ENCODE data around the gene AP1G1.
"Not testable (repeated sequence)": the region's sequence is repeated elsewhere in the genome, so short reads cannot be mapped to it uniquely, and the experiment has no call there.

Gene AP1G1

DNA sequence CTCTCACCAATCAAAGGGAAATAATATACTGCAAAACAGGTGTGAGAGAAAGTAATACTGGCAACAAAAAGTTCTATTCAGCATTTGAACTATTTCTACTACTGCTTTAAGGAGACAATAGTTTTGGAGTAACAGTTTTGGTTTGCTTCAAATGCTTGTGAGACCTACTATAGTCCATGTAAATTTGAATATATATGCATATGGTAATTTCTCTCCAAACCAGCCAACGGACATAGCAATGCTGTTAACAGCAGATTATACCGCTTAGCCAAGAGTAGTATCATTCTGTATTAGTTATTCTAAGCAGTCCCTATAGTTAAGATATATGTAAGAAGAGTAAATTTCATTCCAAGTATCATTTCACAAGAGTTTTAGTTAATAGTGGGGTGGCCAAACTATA is 102.6 kb downstream of the AP1G1 start:
- DNase-seq (ENCODE audit: low read depth, low spot score): no peak

DNA sequence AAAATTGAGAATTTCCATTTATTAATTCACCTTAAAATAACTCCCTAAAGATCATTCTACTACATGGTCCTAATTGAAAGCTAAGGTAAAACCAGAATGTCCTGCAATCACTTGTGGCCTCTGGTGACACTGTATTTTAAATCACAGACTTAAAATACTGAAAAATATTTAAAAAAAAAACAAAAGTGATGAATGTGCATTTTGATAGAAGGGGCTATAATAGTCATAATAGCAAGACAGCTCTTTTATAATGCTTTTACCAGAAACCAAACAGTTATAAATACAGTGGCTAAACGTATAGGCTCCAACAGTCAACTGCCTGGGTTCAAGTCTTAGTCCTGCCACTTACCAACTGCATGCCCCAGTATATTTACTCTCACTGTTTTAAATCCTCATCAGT is 105.3 kb downstream of the AP1G1 start:
- no peak for DNase-seq (ENCODE audit: low read depth, low spot score)

DNA sequence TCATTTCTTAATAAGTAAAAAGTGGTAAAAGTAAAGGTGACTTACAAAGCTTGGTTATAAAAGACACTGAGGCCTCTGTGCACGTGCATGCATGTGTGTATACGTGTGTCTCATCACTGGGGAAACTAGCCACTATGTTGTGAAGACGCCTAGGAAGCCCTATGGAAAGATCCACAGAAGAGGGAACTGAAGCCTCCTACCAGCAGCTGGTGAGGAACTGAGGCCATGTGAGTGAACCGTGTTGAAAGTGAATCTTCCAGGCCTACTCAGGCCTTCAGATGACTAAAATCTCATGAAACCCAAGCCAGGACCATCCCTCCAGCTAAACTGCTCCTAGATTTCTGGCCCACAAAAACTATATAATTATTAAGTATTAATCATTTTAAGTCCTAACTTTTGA is 107.8 kb downstream of the AP1G1 start:
- DNase-seq (ENCODE audit: low read depth, low spot score): no peak

DNA sequence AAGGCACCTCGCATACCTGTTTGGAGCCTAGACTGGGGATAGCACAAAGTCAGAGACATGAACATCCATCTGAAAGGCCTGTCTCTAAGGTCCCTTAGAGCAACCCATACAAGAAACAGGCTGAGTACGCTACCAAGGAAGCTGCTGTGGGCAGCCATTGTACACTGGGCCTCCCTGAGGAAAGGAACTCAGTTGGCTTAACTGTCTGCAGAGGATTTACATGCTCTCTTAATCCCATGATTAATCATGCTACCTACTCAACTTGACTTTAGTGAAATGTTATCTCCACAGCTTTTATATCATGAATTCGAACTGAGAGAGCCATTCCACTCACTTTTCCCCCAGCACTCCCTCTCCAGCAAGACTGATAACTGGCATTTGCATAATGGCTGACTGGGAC is 110.1 kb downstream of the AP1G1 start:
- no peak for DNase-seq (ENCODE audit: low read depth, low spot score)

GRCh38 chr16:71693164-71693563 is 115.5 kb downstream of the AP1G1 start:
- no peak for DNase-seq (ENCODE audit: low read depth, low spot score)

- DNase-seq (ENCODE audit: low read depth, low spot score): no peak
These were observed 118.7 kb downstream of the AP1G1 start for GRCh38 chr16:71689901-71690300.

GRCh38 chr16:71687861-71688260 is 120.8 kb downstream of the AP1G1 start:
- DNase-seq (ENCODE audit: low read depth, low spot score): no peak

GRCh38 chr16:71684280-71684679 is 124.4 kb downstream of the AP1G1 start:
- DNase-seq (ENCODE audit: low read depth, low spot score): not testable (repeated sequence)

DNA sequence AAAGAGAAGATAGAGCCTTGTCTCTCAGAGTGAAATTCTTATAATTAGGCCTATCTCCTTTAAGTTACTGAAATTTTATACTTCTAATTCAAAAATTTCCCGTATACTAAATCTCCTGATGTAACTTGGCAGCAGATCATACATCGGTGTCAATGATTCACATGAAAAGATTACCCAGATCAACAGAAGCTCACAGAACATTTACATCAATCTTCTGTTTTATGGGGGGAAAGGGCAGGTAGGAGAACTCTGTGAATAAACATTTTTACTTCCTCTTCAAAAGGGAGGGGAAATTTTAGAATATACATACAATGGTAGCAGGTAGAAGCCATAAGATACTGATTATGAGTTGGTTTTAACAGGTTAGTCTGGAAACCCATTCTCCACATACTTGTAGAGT is 127.3 kb downstream of the AP1G1 start:
- DNase-seq (ENCODE audit: low read depth, low spot score): no peak

All from activated naive CD8-positive, alpha-beta T cell treated with anti-CD3 and anti-CD28 coated beads, Interleukin-2, amount 50 U/mL, for 16 hours (primary cell).